Ovary (tissue), 9 donors: ENCODE measurements around the gene MICALL2. TPM values are rescaled to one million over a fixed set of nuclear protein-coding genes. Genes with fewer than 3 reads are reported as not detected.

Experiments used
- DNase-seq, 5 donors: peaks; one replicate each; pipeline ENCODE4 v3.0.0-alpha.2; 2019 to 2020
- H3K27ac ChIP-seq, 2 donors: fragments of 200-600 bp; one replicate each; pipeline versions ENCODE4 v1.5.1 to v1.8.0; 2019 to 2022
- H3K27me3 ChIP-seq: fragments of 200-600 bp; one replicate; pipeline ENCODE4 v1.8.0; 2022
- H3K36me3 ChIP-seq: fragments of 200-600 bp; sonication (generic); one replicate; pipeline ENCODE4 v1.5.1; 2019
- H3K4me1 ChIP-seq: one replicate; pipeline ENCODE4 v1.8.1; 2013; ENCODE audit warnings: mild to moderate bottlenecking, moderate library complexity; ENCODE audit not compliant: insufficient read depth
- H3K4me3 ChIP-seq: fragments of 200-600 bp; sonication (generic); one replicate; pipeline ENCODE4 v1.5.1; 2017
- H3K9me3 ChIP-seq, 2 donors: fragments of 200-600 bp in 1 of 2; sonication (generic) in 1 of 2; one replicate each; pipeline versions ENCODE4 v1.5.1 to v1.8.1; 2013 to 2019; ENCODE audit warnings: mild to moderate bottlenecking in 1 of 2, moderate library complexity in 1 of 2
- CTCF ChIP-seq, 3 donors: fragments of 450-650 bp in 2 of 3; fragments of 200-600 bp in 1 of 3; IDR thresholded peaks; one replicate each; pipeline versions ENCODE4 v1.5.1 to v1.8.0; 2016 to 2022; ENCODE audit warnings: antibody characterized with exemption in 3 of 3, mild to moderate bottlenecking in 1 of 3
- EP300 ChIP-seq: sonication (generic); formaldehyde crosslinking; IDR thresholded peaks from one replicate; pipeline ENCODE4 v1.6.1; 2017; ENCODE audit warnings: antibody characterized with exemption
- POLR2A ChIP-seq: fragments of 450-650 bp; IDR thresholded peaks from one replicate; pipeline ENCODE4 v1.6.1; 2017; ENCODE audit warnings: antibody characterized with exemption, mild to moderate bottlenecking, moderate library complexity
- WGBS, 3 donors: extraction: QIAGEN DNeasy Blood & Tissue Kit in 1 of 3; methylation state at CpG; one replicate each; pipeline versions ENCODE4 v1.1.5 to v1.1.7; 2013 to 2017; 5-methylcytosine and 5-hydroxymethylcytosine counted together
- intact Hi-C, 4 donors: fragments of 100-400 bp; cut with DNase I; formaldehyde crosslinking; loops; one replicate each; pipeline versions ENCODE4 v1.11.0 to v1.15.1; 2022 to 2023
- polyA plus RNA-seq, 2 donors: library from polyadenylated mRNA; stranded (reverse); fragments of 200-250 nt in 1 of 2; fragments of 350-450 nt in 1 of 2; fragmentation: Illumina TruSeq in 1 of 2; extraction: RNeasy Lipid Tissue Mini Kit (QIAGEN cat#74804) in 1 of 2; gene quantifications; one replicate each; pipeline ENCODE4 v1.2.3, GENCODE V29; 2013 to 2014
- total RNA-seq, 7 donors: library from RNA; depleted of rRNA in 2 of 7; stranded (reverse); fragments of >200 nt in 2 of 7; fragmentation: NEBNext Ultra II Directional in 3 of 7; extraction: Animal tissue kit (Norgen Biotek cat#: 25700) in 3 of 7; gene quantifications; one replicate each; pipeline versions ENCODE4 v1.1.0 to v1.2.4, GENCODE V29; 2016 to 2023
- donor health status: DM: no; HTN: no; CAD: no; lungs with moderate emphysema.
- donor health status: DM: no; HTN: no; CAD: no.
- donor health status: Bipolar disorder and iron deficiency.
- donor health status: DM: yes; HTN: yes; CAD: no.
- donor health status: DM: no; HTN: no; CAD: no.
- donor health status: DM: yes; HTN: yes; CAD: no.

Gene MICALL2
- total and polyA plus RNA-seq, 9 donors = 0.95 to 13.4 (median 6.5) TPM

- TF ChIP-seq EP300 (no peak), CTCF (IDR thresholded peaks at IDR 0.05) (no peak), POLR2A (no peak)
- Histone ChIP-seq H3K27ac (no peak overlapping the region), H3K9me3 (no peaks in the 10 kb centered on the region), H3K4me3 (no peak overlapping the region), H3K27me3 (no peaks in the 10 kb centered on the region), H3K36me3 (no peaks in the 10 kb centered on the region), H3K4me1 (no peaks in the 10 kb centered on the region)
- intact Hi-C loops = loop anchor here in 1 of 4 donors (10.0 kb wide), 1 partner anchor 213 kb away; no protein-coding TSS in a partner anchor
- 76 to 80% (median 78%) methylated on average over 9 to 10 of the region's 10 CpGs for WGBS, 3 donors
- no peak for DNase-seq
Observed at GRCh38 chr7:1438208-1438607, 21.1 kb downstream of the MICALL2 start.

- Histone ChIP-seq H3K27ac (no peak overlapping the region), H3K27me3 (no peaks in the 10 kb centered on the region), H3K4me1 (no peaks in the 10 kb centered on the region), H3K4me3 (no peak overlapping the region), H3K9me3 (no peaks in the 10 kb centered on the region), H3K36me3 (no peaks in the 10 kb centered on the region)
- no peak for TF ChIP-seq CTCF (IDR thresholded peaks at IDR 0.05)
- TF ChIP-seq EP300 = no peak
- TF ChIP-seq POLR2A = no peak
- 71 to 84% (median 75%) methylated on average over 43 of the region's 43 CpGs for WGBS, 3 donors
- intact Hi-C loops = loop anchor here in 1 of 4 donors (10.0 kb wide), 1 partner anchor 213 kb away; no protein-coding TSS in a partner anchor
- DNase-seq = no peak
Observed at GRCh38 chr7:1437155-1437880, 22.0 kb downstream of the MICALL2 start.

- no peak for TF ChIP-seq CTCF (IDR thresholded peaks at IDR 0.05)
- intact Hi-C loops = loop anchor here in 1 of 4 donors (10.0 kb wide), 1 partner anchor 212 kb away; no protein-coding TSS in a partner anchor
- WGBS, 3 donors = 88 to 95% (median 92%) methylated on average over 20 of the region's 20 CpGs
- Histone ChIP-seq H3K36me3 (no peaks in the 10 kb centered on the region), H3K27me3 (no peaks in the 10 kb centered on the region), H3K27ac (no peak overlapping the region), H3K4me1 (no peaks in the 10 kb centered on the region), H3K4me3 (no peak overlapping the region), H3K9me3 (no peaks in the 10 kb centered on the region)
- no peak for DNase-seq
Observed at GRCh38 chr7:1436608-1437007, 22.7 kb downstream of the MICALL2 start.

GRCh38 chr7:1434891-1435670, 24.2 kb downstream of the MICALL2 start:
- intact Hi-C loops = loop anchor here in 1 of 4 donors (10.0 kb wide), 1 partner anchor 210 kb away; no protein-coding TSS in a partner anchor

More at GRCh38 chr7:1434891-1435670, 24.2 kb downstream of the MICALL2 start:
- Histone ChIP-seq H3K36me3 (no peaks in the 10 kb centered on the region), H3K4me1 (no peaks in the 10 kb centered on the region), H3K27me3 (no peaks in the 10 kb centered on the region), H3K4me3 (no peak overlapping the region), H3K9me3 (no peaks in the 10 kb centered on the region), H3K27ac (no peak overlapping the region)
- WGBS, 3 donors = 88 to 91% (median 90%) methylated on average over 19 to 22 of the region's 22 CpGs
- no peak for DNase-seq
- TF ChIP-seq POLR2A (no peak), EP300 (no peak), CTCF (IDR thresholded peaks at IDR 0.05) (no peak)
